CD4-positive, alpha-beta T cell (primary cell): ENCODE measurements around the gene LMX1B. TPM values are rescaled to one million over a fixed set of nuclear protein-coding genes. Genes with fewer than 3 reads are reported as not detected.

Experiments used
- ATAC-seq: fragments of 200-7000 bp; cut with Tn5 transposase; one replicate; pipeline ENCODE4 v1.10.0; 2022; ENCODE audit warnings: mild to moderate bottlenecking; ENCODE audit not compliant: poor library complexity
- CTCF ChIA-PET: fragments of 350-600 bp; sonication (Branson Sonifier 250); formaldehyde crosslinking; loops from one replicate; lab custom pipeline; 2021; ENCODE audit warnings: antibody characterized with exemption, inconsistent platforms; lab: Charles Lee
- POLR2A ChIA-PET: fragments of 350-600 bp; sonication (Branson Sonifier 250); formaldehyde crosslinking; loops from one replicate; lab custom pipeline; 2021; ENCODE audit warnings: antibody characterized with exemption, inconsistent platforms; lab: Charles Lee
- DNase-seq, 14 experiments: peaks; one replicate each; pipeline ENCODE4 v3.0.0-alpha.2; 2013 to 2020; ENCODE audit warnings: mixed read lengths in 2 of 14
- H3K27ac ChIP-seq, 2 donors: one replicate each; pipeline versions ENCODE4 v1.5.1 to v1.7.0; 2013; ENCODE audit warnings: low read length in 2 of 2, low read depth in 1 of 2, mild to moderate bottlenecking in 1 of 2
- H3K27me3 ChIP-seq, 2 experiments: 1 replicate in 1 of 2; 2 replicates in 1 of 2; pipeline versions ENCODE4 v1.6.1 to v1.7.0; 2013; ENCODE audit warnings: low read length in 2 of 2, control low read depth in 1 of 2, mild to moderate bottlenecking in 1 of 2, moderate library complexity in 1 of 2; ENCODE audit not compliant: insufficient read depth in 2 of 2, control insufficient read depth in 1 of 2
- H3K36me3 ChIP-seq: one replicate; pipeline ENCODE4 v1.6.1; 2013; ENCODE audit warnings: low read length, control low read depth; ENCODE audit not compliant: insufficient read depth
- H3K4me1 ChIP-seq: one replicate; pipeline ENCODE4 v1.6.1; 2013; ENCODE audit warnings: low read length, control low read depth; ENCODE audit not compliant: insufficient read depth
- H3K4me3 ChIP-seq: one replicate; pipeline ENCODE4 v1.5.1; 2013; ENCODE audit warnings: mild to moderate bottlenecking, low read length, moderate library complexity
- H3K9me3 ChIP-seq, 2 experiments: 1 replicate in 1 of 2; 2 replicates in 1 of 2; pipeline versions ENCODE4 v1.6.1 to v1.7.0; 2013; ENCODE audit warnings: low read length in 2 of 2, mild to moderate bottlenecking in 2 of 2, control low read depth in 1 of 2, moderate library complexity in 1 of 2; ENCODE audit not compliant: control insufficient read depth in 1 of 2, insufficient read depth in 1 of 2
- H3K27ac Mint-ChIP-seq: one replicate; pipeline ENCODE4 v1.8.0; 2020; ENCODE audit warnings: mixed read lengths
- H3K27me3 Mint-ChIP-seq: one replicate; pipeline ENCODE4 v1.8.0; 2021; ENCODE audit warnings: mixed read lengths
- H3K36me3 Mint-ChIP-seq: one replicate; pipeline ENCODE4 v1.8.0; 2021; ENCODE audit warnings: low read depth, mixed read lengths
- H3K4me1 Mint-ChIP-seq: one replicate; pipeline ENCODE4 v1.8.0; 2021; ENCODE audit warnings: low read depth, mixed read lengths
- H3K4me3 Mint-ChIP-seq: one replicate; pipeline ENCODE4 v1.8.0; 2020; ENCODE audit warnings: mild to moderate bottlenecking, mixed read lengths
- H3K9me3 Mint-ChIP-seq: one replicate; pipeline ENCODE4 v1.8.0; 2020; ENCODE audit warnings: mixed read lengths
- intact Hi-C, 2 experiments: fragments of 100-400 bp; cut with DNase I in 1 of 2; cut with micrococcal nuclease in 1 of 2; formaldehyde crosslinking; loops; one replicate each; pipeline versions ENCODE4 v1.15.1 to v1.9.0; 2023 to 2025; cut with DNase I, micrococcal nuclease
- total RNA-seq, 174 experiments: library from RNA in 2 of 174; stranded (reverse) in 2 of 174; gene quantifications; one replicate each; pipeline ENCODE4 v1.2.3 and lab custom pipeline; 2021 to 2026
- TF ChIP-seq, protein P1 (sequence below): fragments of 200-600 bp; IDR thresholded peaks from one replicate; pipeline ENCODE4 v1.8.0; 2022; ENCODE audit warnings: antibody characterized with exemption, mild to moderate bottlenecking

Gene LMX1B
- total RNA-seq, 2 experiments from 2014 or later = not detected

DNA sequence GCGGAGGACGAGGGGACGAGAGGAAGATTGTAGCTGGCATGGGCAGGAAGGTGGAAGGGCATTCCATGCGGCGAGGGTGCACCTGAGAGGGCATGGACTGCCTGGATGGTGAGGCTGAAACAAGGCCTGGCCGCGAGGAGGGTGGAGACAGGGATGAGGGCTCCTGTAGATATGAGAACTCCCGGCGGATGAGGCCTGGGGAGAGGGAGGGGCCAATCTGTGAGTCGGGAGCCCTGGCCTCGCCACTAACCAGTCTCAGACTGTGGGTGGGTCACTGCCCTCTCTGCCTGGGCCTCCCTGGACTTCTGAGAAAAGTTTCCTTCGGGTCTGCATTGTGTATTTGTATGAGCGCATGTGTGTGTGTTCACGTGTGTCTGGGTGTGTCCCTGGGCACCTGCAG is 55.4 kb downstream of the LMX1B start:
- ATAC-seq = no peak
- no peak for DNase-seq
- Histone ChIP-seq H3K9me3 (peaks cover 0 to 28% of the 10 kb centered on the region in 2 experiments), H3K4me1 (peaks cover 3% of the 10 kb centered on the region), H3K27me3 (peaks cover 54 to 75% of the 10 kb centered on the region in 2 experiments), H3K36me3 (no peaks in the 10 kb centered on the region), H3K4me3 (no peak overlapping the region), H3K27ac (no peak overlapping the region)
- Mint-ChIP-seq H3K4me1 (no peaks in the 10 kb centered on the region), H3K36me3 (no peaks in the 10 kb centered on the region), H3K4me3 (no peak overlapping the region), H3K27ac (no peak overlapping the region), H3K9me3 (no peaks in the 10 kb centered on the region), H3K27me3 (peaks cover 45% of the 10 kb centered on the region)
- TF ChIP-seq, protein P1, sequence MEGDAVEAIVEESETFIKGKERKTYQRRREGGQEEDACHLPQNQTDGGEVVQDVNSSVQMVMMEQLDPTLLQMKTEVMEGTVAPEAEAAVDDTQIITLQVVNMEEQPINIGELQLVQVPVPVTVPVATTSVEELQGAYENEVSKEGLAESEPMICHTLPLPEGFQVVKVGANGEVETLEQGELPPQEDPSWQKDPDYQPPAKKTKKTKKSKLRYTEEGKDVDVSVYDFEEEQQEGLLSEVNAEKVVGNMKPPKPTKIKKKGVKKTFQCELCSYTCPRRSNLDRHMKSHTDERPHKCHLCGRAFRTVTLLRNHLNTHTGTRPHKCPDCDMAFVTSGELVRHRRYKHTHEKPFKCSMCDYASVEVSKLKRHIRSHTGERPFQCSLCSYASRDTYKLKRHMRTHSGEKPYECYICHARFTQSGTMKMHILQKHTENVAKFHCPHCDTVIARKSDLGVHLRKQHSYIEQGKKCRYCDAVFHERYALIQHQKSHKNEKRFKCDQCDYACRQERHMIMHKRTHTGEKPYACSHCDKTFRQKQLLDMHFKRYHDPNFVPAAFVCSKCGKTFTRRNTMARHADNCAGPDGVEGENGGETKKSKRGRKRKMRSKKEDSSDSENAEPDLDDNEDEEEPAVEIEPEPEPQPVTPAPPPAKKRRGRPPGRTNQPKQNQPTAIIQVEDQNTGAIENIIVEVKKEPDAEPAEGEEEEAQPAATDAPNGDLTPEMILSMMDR = no peak
- POLR2A ChIA-PET = no interaction called here
- CTCF ChIA-PET = no interaction called here
- intact Hi-C loops = no loop called here

DNA sequence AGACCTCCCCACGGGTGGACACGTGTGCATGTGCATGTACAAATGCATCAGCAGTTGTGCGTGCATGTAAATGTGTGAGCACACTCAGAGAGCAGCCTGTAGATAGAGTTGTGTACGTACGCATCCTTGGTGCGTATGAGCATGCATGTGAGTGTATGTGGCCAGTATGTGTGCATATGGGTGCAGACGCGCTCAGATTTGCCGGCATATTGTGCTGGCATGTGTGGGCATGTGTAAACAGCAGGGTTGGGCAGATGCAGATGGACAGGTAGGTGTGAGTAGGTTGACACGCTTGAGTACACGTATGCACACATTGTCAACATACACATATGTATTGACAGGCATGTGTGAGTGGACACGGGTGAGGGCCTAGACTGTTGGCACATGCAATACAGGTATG is 56.5 kb downstream of the LMX1B start:
- DNase-seq (no peak), ATAC-seq (no peak)
- Histone ChIP-seq H3K27ac (no peak overlapping the region), H3K27me3 (peaks cover 54 to 75% of the 10 kb centered on the region in 2 experiments), H3K4me3 (no peak overlapping the region), H3K4me1 (peaks cover under 1% of the 10 kb centered on the region), H3K36me3 (no peaks in the 10 kb centered on the region), H3K9me3 (peaks cover 0 to 35% of the 10 kb centered on the region in 2 experiments)
- Mint-ChIP-seq H3K27me3 (peaks cover 46% of the 10 kb centered on the region), H3K36me3 (no peaks in the 10 kb centered on the region), H3K4me1 (no peaks in the 10 kb centered on the region), H3K4me3 (no peak overlapping the region), H3K9me3 (no peaks in the 10 kb centered on the region), H3K27ac (no peak overlapping the region)
- intact Hi-C loops = no loop called here
- ChIA-PET POLR2A (no interaction called here), CTCF (no interaction called here)
- TF ChIP-seq, protein P1 = no peak

DNA sequence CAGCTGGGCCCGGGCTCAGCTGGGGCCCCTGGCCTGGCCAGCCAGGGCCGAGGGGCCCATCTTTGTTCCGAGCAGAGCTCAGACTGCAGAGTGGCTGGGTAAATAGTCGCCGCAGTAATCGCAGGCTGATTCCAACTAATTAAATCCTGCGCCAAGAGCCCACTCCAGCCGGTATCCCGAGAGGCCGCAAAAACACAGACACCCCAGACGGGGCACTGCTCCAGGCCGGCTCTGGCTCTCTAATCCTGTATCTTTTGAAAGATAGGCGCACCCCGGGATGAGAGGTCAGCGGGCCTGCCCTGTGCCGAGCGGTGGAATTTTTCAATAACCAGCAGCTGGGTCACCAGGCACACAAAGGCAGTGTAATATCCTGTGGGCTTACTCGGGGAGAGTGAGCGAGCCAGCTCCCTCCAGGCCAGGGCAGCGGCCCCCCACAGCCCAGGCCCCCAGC is 57.7 kb downstream of the LMX1B start:
- no peak overlapping the region for H3K27ac Mint-ChIP-seq
- ATAC-seq (no peak), DNase-seq (no peak)
- no peaks in the 10 kb centered on the region for H3K9me3 Mint-ChIP-seq
- CTCF ChIA-PET = no interaction called here
- no peaks in the 10 kb centered on the region for H3K36me3 Mint-ChIP-seq
- H3K4me1 ChIP-seq = no peaks in the 10 kb centered on the region
- H3K27me3 Mint-ChIP-seq = peaks cover 43% of the 10 kb centered on the region
- no peaks in the 10 kb centered on the region for H3K4me1 Mint-ChIP-seq
- H3K4me3 ChIP-seq = no peak overlapping the region
- peaks cover 0 to 35% of the 10 kb centered on the region in 2 experiments for H3K9me3 ChIP-seq
- H3K36me3 ChIP-seq = no peaks in the 10 kb centered on the region
- intact Hi-C loops = no loop called here
- H3K27ac ChIP-seq = no peak overlapping the region
- H3K4me3 Mint-ChIP-seq = no peak overlapping the region
- POLR2A ChIA-PET = no interaction called here
- TF ChIP-seq, protein P1 = no peak
- peaks cover 50 to 70% of the 10 kb centered on the region in 2 experiments for H3K27me3 ChIP-seq
